HUES64 (cell line): ENCODE measurements around the gene UAP1.

Source experiments
- H3K27ac ChIP-seq: 2 replicates; pipeline ENCODE4 v1.7.0; 2013; ENCODE audit warnings: low read depth, low read length, inconsistent platforms
- H3K27me3 ChIP-seq: 2 replicates; pipeline ENCODE4 v1.6.1; 2013; ENCODE audit warnings: mild to moderate bottlenecking, low read length; ENCODE audit not compliant: insufficient read depth
- H3K36me3 ChIP-seq: 2 replicates; pipeline ENCODE4 v1.6.1; 2013; ENCODE audit warnings: mild to moderate bottlenecking, low read length; ENCODE audit not compliant: insufficient read depth
- H3K4me1 ChIP-seq: 2 replicates; pipeline ENCODE4 v1.6.1; 2013; ENCODE audit warnings: mild to moderate bottlenecking, low read length, moderate library complexity; ENCODE audit not compliant: insufficient read depth
- H3K4me3 ChIP-seq: 2 replicates; pipeline ENCODE4 v1.5.1; 2013; ENCODE audit warnings: mild to moderate bottlenecking, low read length, moderate library complexity
- H3K9ac ChIP-seq: 2 replicates; pipeline ENCODE4 v1.6.1; 2013; ENCODE audit warnings: mild to moderate bottlenecking, low read depth, low read length
- H3K9me3 ChIP-seq: 2 replicates; pipeline ENCODE4 v1.6.1; 2013; ENCODE audit warnings: low read depth, low read length; ENCODE audit not compliant: insufficient read depth
- WGBS: fragments of 150-250, 120-280 bp; methylation state at CpG from one replicate; pipeline ENCODE4 v1.1.7; 2013; ENCODE audit warnings: missing lambda C conversion rate; 5-methylcytosine and 5-hydroxymethylcytosine counted together

The UAP1 gene

GRCh38 chr1:162619076-162619475 is 57.6 kb downstream of the UAP1 start:
- WGBS: 100% methylated on average over 1 of the region's 3 CpGs

GRCh38 chr1:162621256-162621655 is 59.7 kb downstream of the UAP1 start:
- no peak overlapping the region for H3K9ac ChIP-seq

More at GRCh38 chr1:162619076-162619475, 57.6 kb downstream of the UAP1 start:
- Histone ChIP-seq H3K36me3 (no peaks in the 10 kb centered on the region), H3K27ac (no peak overlapping the region), H3K27me3 (no peaks in the 10 kb centered on the region), H3K4me1 (no peaks in the 10 kb centered on the region), H3K4me3 (no peak overlapping the region), H3K9ac (no peak overlapping the region), H3K9me3 (peaks cover 21% of the 10 kb centered on the region)

GRCh38 chr1:162625679-162626078 is 64.2 kb downstream of the UAP1 start:
- Histone ChIP-seq H3K27me3 (no peaks in the 10 kb centered on the region), H3K36me3 (no peaks in the 10 kb centered on the region), H3K9me3 (no peaks in the 10 kb centered on the region), H3K4me1 (no peaks in the 10 kb centered on the region), H3K27ac (no peak overlapping the region), H3K9ac (no peak overlapping the region), H3K4me3 (no peak overlapping the region)
- WGBS: 86% methylated on average over 2 of the region's 2 CpGs

More at GRCh38 chr1:162621256-162621655, 59.7 kb downstream of the UAP1 start:
- H3K27me3 ChIP-seq: no peaks in the 10 kb centered on the region
- H3K4me3 ChIP-seq: no peak overlapping the region
- H3K4me1 ChIP-seq: no peaks in the 10 kb centered on the region
- no peak overlapping the region for H3K27ac ChIP-seq
- H3K9me3 ChIP-seq: peaks cover 19% of the 10 kb centered on the region
- H3K36me3 ChIP-seq: no peaks in the 10 kb centered on the region

DNA sequence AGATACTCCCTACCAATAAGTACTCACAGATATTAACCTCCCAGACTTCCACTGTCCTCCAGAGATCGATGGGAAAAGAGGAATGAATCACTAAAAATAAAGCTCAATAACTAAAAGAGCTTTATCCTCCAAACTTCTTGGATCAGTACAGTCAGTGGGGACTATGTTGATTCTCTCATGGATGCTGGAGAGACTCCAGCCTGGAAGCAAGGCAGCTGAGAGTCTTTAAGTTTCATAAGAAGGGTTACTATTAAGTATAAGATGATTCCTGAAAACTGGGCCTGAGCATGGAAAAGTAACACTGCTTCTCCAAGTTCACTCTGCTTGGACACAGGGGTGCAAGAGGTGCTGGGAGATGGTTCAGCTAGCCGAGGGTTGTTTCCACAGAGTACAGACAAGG is 64.6 kb downstream of the UAP1 start:
- no peaks in the 10 kb centered on the region for H3K4me1 ChIP-seq
- H3K36me3 ChIP-seq: no peaks in the 10 kb centered on the region
- H3K27ac ChIP-seq: no peak overlapping the region
- H3K27me3 ChIP-seq: no peaks in the 10 kb centered on the region
- H3K4me3 ChIP-seq: no peak overlapping the region
- H3K9ac ChIP-seq: no peak overlapping the region
- H3K9me3 ChIP-seq: no peaks in the 10 kb centered on the region
- 85% methylated on average over 1 of the region's 2 CpGs for WGBS

- Histone ChIP-seq H3K4me3 (no peak overlapping the region), H3K4me1 (no peaks in the 10 kb centered on the region), H3K27me3 (no peaks in the 10 kb centered on the region), H3K36me3 (no peaks in the 10 kb centered on the region), H3K27ac (no peak overlapping the region), H3K9me3 (no peaks in the 10 kb centered on the region), H3K9ac (no peak overlapping the region)
- 78% methylated on average over 2 of the region's 2 CpGs for WGBS
Measured at GRCh38 chr1:162626761-162627160, 65.2 kb downstream of the UAP1 start.

GRCh38 chr1:162627662-162628296 is 66.3 kb downstream of the UAP1 start:
- WGBS: 61% methylated on average over 3 of the region's 3 CpGs
- H3K36me3 ChIP-seq: no peaks in the 10 kb centered on the region

GRCh38 chr1:162629077-162629627 is 67.6 kb downstream of the UAP1 start:
- Histone ChIP-seq H3K4me3 (no peak overlapping the region), H3K9ac (no peak overlapping the region), H3K27ac (no peak overlapping the region), H3K4me1 (peaks cover 9% of the 10 kb centered on the region; the same call in 1 of the 2 replicates), H3K9me3 (no peaks in the 10 kb centered on the region), H3K27me3 (no peaks in the 10 kb centered on the region), H3K36me3 (no peaks in the 10 kb centered on the region)
- 93% methylated on average over 3 of the region's 3 CpGs for WGBS

More at GRCh38 chr1:162627662-162628296, 66.3 kb downstream of the UAP1 start:
- Histone ChIP-seq H3K9me3 (no peaks in the 10 kb centered on the region), H3K9ac (no peak overlapping the region), H3K4me3 (no peak overlapping the region), H3K27me3 (no peaks in the 10 kb centered on the region), H3K4me1 (peaks cover 9% of the 10 kb centered on the region; the same call in 1 of the 2 replicates), H3K27ac (no peak overlapping the region)

GRCh38 chr1:162629651-162630050 is 68.1 kb downstream of the UAP1 start:
- H3K9ac ChIP-seq: no peak overlapping the region
- H3K4me3 ChIP-seq: no peak overlapping the region
- H3K36me3 ChIP-seq: no peaks in the 10 kb centered on the region
- peaks cover 9% of the 10 kb centered on the region; the same call in 1 of the 2 replicates for H3K4me1 ChIP-seq
- no peaks in the 10 kb centered on the region for H3K9me3 ChIP-seq
- WGBS: 97% methylated on average over 2 of the region's 2 CpGs
- no peak overlapping the region for H3K27ac ChIP-seq
- no peaks in the 10 kb centered on the region for H3K27me3 ChIP-seq

DNA sequence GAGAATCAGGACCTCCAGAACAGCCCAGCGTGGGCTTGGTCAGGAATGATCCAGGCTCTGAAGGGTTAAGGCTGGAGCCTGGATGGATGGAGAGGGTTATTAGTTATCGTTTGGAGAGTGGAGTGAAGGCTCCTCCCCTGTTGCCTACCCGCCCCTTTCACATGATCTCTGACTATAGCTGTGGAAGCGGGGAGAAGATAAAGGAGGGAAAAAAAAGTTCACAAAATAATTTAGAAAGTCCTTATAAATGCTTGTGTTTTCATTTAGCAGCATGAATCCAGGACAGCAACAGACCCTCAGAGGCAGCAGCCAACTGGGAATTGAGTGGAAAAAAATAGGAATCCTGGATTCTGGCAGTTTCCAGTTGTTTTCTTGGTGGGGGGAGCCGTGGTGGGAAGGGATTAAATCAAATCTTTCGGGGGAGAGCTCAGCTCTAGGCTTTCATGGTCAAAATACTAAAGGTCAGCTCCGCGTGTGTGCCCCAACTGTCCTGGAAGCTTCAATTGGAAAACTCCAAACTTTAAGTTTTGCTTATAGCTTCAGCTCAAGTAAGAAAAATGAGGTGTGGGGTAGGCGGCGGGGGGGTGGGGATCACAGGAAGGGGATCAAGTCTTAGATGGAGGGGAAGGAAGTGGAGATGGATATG is 70.1 kb downstream of the UAP1 start:
- Histone ChIP-seq H3K9me3 (no peaks in the 10 kb centered on the region), H3K4me1 (peaks cover 9% of the 10 kb centered on the region; the same call in 1 of the 2 replicates), H3K9ac (no peak overlapping the region), H3K36me3 (no peaks in the 10 kb centered on the region), H3K27ac (no peak overlapping the region), H3K27me3 (no peaks in the 10 kb centered on the region), H3K4me3 (no peak overlapping the region)
- WGBS: 84% methylated on average over 8 of the region's 10 CpGs

DNA sequence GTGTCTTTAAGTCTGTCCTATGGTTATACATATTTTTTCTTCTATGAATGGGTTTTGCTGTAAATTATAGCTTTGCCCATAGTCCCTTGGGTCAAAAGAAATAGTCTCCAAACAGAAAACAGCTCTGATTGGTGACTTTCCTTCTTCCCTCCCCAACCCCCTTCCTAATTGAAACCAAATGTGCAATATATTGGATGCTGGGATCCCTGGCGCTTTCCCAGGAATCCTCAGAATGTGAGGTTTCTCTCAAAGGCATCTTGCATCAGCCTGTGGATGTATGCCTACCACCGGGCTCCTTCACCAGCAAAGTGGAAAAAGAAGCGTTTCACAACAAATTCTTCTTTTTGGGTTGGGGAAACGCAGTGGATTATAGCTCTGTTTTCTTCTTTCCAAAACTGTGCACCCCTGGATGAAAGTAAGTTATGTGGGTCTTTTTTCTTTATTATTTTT is 70.7 kb downstream of the UAP1 start, which contains the start of gene DDR2:
DDR2 (plus strand) TSS at position 248 of the 450 bp plus-strand sequence. CDS start 86,600 bp downstream, outside the sequence.
- H3K4me1 ChIP-seq: peaks cover 9% of the 10 kb centered on the region; the same call in 1 of the 2 replicates
- WGBS: 83% methylated on average over 4 of the region's 4 CpGs
- H3K27me3 ChIP-seq: no peaks in the 10 kb centered on the region
- no peaks in the 10 kb centered on the region for H3K36me3 ChIP-seq
- peak within 1 kb of the TSS; percentile 18; the same call in 1 of the 2 replicates for H3K4me3 ChIP-seq
- H3K27ac ChIP-seq: no peak within 1 kb of the TSS
- no peaks in the 10 kb centered on the region for H3K9me3 ChIP-seq
- H3K9ac ChIP-seq: peak within 1 kb of the TSS; percentile 17; the same call in 1 of the 2 replicates

DNA sequence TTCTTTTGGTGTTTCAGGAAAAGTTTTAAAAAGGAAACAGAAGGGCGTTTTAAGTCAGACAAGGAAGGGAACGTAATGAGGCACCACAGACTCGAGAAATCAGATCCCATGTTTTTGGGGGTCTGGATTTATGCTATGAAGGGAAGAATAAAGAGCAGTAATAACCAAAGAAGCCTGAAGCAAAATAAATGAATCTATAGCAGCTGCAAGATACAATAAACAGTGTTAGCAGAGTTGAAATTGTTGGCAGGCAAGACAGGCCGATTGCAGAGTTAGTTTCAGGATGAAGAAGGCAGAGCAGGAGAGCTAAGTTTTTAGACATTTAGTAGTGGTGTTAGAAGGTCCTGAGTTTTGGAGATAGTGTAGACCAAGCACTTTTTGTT is 71.2 kb downstream of the UAP1 start:
- Histone ChIP-seq H3K4me1 (peaks cover 9% of the 10 kb centered on the region; the same call in 1 of the 2 replicates), H3K9ac (peak overlapping the region; percentile 17; the same call in 1 of the 2 replicates), H3K4me3 (peak overlapping the region; percentile 18; the same call in 1 of the 2 replicates), H3K27ac (no peak overlapping the region), H3K9me3 (no peaks in the 10 kb centered on the region), H3K36me3 (no peaks in the 10 kb centered on the region), H3K27me3 (no peaks in the 10 kb centered on the region)
- WGBS: 88% methylated on average over 4 of the region's 4 CpGs
